DMS79 treated with DMSO at 0.1 percent for 48 hours (cell line): Measurements from ENCODE around the gene TMEM94.
"Not testable (repeated sequence)": the region's sequence is repeated elsewhere in the genome, so short reads cannot be mapped to it uniquely, and the experiment has no call there.

Source experiments
- DNase-seq: peaks from one replicate; lab custom pipeline; 2025; lab: John Stamatoyannopoulos, UW

Gene TMEM94

GRCh38 chr17:75445896-75446295, 10.5 kb upstream of the TMEM94 start:
- DNase-seq = not testable (repeated sequence)

DNA sequence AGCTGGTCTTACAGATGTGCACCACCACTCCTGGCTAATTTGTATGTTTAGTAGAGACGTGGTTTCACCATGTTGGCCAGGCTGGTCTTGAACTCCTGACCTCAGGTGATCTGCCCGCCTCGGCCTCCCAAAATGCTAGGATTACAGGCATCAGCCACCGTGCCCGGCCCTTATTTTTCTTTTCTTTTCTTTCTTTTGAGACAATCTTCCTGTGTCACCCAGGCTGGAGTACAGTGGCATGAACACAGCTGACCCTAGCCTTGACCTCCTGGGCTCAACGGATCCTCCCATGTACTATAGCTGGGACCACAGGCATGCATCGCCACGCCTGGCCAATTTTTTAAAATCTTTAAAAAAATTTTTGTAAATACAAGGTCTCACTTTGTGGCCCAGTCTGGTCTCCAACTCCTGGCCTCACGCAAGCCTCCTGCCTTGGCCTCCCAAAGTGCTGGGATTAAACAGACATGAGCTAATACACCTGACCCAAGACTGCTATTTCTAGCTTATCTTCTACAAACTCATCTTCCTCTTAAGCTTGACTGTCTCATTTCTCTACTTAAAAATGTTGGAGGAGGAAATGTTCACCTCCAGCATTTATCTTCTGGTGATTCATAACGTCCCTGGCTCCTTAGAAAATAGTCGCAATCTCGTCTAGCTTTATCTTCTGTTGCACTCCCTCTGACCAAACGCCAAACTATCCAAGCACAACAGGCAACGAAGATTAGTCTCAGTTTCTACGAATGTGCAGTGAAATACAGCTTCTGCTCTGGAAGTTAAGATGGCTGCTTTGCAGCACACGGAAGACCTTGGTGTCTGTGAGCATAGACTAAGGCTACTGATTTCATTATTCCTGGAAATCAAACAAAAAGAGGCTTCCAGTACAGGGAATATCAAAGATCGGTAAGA, 8.2 kb upstream of the TMEM94 start:
- DNase-seq = no peak

GRCh38 chr17:75450270-75450669, 6.2 kb upstream of the TMEM94 start:
- DNase-seq = no peak

DNA sequence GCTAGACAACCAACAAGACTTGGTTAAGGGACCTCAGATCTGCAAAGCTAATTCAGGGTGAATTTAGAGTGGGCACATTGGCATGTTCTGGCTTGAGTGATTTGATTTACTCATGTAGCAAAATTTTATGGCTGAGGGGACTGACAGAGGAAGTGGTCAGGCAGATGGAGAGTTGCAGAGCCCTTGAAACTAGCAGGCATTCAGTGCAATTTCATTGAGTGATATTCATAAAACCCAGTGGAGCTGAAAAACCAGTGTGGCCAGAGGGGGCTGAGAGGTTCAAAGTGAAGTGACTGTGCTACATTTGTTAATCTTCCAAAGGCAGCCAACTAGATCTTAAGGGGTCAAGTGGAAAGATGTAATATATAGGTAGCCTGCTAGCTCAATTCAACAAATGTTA, 2.2 kb upstream of the TMEM94 start:
- peak; percentile 75 for DNase-seq

GRCh38 chr17:75454672-75455071, 1.8 kb upstream of the TMEM94 start:
- DNase-seq = not testable (repeated sequence)

DNA sequence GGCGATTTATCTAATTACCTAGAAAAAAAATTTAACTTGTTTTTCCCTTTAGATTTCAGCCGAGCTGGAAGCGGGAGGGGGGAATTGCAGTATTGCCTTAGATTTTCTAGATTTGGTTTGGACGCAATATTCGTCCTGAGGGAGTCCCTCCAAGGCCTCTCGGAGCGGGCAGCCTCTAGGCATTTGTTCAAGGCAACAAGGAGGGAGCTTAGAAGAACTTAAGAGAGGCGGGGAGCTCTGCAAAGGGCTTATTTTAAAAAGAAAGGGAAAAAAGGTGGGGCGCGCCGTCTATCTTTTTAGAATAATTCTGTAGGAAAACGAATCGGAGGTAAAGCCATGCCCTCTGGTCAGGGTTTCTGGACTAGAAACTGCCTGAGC, 407 bp upstream of the TMEM94 start:
- DNase-seq = no peak

DNA sequence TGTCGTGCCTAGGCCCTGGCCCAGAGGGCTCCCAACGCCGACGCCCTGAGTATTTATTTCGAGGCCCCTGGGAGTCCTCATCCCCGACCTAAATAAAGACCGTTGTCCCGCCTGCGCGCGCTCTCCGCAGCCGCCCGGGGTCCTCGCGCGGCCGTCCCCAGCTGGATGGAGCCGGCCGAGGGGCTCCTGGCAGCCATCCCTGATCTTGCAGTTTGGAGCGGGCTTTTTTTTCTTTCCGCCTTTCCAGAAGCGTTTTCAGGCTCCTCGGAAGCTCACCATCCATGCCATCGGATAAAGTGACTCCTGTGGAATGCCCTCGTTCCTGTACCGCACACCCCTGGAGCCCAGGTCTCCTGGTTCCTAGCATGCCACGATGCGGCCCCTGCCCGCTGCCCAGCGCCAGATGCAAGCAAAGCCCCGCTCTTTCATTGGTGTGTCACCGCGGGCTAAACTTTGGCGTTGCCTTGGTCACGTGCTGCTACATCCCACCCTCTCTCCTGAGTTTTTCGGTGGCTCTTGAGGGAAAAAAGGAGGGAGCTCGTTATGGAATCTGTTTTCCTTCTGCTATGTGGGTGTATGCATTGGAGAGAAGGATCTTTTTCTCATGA, 716 bp downstream of the TMEM94 start:
- peak; percentile 45 for DNase-seq

DNA sequence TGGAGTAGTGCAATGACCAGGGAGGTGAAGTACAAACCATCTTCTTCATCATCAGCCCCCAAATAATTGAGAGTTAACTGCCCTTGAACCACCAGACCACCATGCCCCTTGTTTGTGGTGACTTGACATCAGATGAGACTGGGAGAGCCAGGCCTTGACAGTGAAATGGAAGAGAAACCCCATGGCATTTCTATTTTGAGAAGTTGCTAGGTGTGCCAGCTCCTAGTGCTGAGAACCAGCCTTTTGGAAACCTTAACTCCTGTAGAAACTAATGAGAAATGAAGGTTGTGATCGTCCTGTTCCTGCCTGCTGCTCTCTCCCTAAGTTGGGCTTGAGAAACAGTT, 2.8 kb downstream of the TMEM94 start:
- DNase-seq = no peak

DNA sequence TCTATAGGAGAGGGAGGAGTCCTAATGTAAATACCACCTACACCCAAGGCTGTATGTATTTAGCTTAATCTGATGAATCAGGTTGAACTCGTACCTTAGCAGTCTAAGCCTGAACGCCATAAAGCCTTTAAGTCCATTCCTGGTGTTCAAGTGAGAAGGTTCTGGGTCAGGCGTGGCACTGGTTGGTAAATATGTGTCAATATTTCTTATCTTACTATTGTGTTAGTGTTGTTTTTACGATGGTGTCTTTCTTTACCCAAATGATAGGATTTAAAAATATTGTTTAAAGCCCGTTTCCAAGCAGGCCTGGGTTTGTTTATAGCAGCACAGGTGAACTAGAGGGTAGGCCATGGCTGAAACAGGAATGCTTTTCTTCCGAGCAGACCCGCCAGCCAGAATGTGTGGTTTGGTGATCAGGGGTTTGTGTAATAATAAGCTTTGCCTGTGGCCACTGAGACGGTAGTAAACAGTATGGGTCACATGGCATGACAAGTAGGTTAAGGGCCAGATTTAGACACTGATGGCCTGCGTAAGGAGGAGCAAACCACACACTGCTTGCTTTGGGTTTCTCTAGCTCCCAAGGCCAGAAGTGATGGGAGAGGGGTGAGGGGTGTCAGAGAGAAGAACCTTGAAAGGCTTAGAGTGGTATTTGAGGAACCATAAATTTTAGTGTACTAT, 3.3 kb downstream of the TMEM94 start:
- no peak for DNase-seq

GRCh38 chr17:75460295-75460694, 3.9 kb downstream of the TMEM94 start:
- DNase-seq = no peak

DNA sequence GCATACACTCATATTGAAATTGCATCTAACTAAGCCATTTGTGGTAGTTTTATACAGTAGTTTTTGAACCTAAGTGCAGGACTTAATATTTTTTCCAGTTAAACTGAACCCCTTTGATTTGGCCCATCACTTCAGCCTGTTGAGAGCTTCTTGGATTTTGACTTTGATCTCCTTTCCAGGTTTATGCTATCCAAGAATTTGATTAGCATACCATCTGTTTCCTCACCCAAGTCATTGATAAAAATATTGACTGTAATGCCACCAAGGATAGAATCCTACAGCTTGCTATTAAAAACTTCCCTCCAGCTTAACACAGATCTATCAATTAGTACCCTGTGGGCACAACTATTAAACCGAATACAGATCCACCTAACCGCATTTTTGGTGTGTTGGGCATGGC, 7.2 kb downstream of the TMEM94 start:
- DNase-seq = no peak

GRCh38 chr17:75465039-75465438, 8.6 kb downstream of the TMEM94 start:
- no peak for DNase-seq

GRCh38 chr17:75468291-75468754, 11.9 kb downstream of the TMEM94 start:
- DNase-seq = no peak

DNA sequence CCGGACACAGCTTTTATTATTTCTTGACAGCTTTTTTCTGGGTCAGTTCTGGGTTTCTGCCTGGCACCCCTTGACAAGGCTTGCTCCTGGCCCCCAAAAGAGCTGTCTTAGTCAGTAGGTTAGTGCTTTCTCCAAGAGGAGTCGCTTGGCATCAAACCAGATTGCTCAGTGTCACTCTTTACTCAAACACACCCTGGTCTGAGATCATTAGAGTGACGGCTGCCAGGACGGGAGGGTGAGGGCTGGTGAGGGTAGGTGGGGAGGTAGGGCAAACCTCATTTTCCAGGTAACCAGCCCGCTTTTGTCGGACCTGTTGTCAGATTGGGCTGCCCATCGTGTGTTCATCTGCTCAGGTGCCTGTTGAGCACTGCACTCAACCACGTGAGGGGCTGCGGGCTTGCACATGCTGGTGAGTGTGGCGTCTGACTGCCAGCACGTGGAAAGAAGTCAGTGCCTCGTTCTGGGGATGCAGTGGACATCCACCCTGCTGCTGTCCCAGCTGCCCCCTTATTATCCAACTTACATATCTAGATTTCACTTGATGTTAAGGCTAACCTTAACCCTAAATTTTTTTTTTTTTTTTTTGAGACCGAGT, 12.4 kb downstream of the TMEM94 start:
- DNase-seq = no peak

DNA sequence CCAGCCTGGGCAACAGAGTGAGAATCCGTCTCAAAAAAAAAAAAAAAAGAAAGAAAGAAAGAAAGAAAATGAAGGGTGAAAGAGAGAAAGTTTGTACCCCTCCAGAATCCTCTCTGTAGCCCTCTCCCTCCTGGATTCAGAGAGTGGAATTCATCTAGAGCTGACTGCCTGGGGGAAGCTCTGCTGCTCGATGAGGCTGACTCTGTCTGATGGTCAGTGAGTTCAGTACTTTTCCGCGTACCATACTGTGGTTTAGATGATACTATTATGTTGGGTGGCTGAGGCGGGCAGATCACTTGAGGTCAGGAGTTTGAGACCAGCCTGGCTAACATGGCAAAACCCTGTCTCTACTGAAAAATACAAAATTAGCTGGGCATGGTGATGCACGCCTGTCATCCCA, 14.8 kb downstream of the TMEM94 start:
- DNase-seq = no peak

DNA sequence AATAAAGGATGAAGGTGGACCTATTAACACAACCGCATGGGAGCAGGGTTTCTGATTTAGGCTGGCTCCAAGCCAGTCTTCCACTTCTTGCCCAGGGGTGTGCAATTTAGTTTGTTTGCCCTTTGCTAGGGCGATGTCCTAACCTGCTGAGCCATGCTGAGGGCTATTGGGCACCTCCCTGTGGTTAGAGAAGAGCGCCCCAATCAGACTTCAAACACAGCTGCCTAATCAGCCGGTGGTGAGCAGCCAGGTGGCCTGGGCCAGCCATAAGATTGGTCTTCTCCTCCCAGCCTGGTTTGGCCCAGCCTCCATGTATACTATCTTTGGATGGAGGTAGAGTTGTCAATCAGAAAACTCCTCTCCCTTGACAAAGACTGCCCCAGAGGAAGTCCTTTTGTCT, 15.7 kb downstream of the TMEM94 start:
- DNase-seq = peak; percentile 82

GRCh38 chr17:75473246-75473645, 16.8 kb downstream of the TMEM94 start:
- no peak for DNase-seq

- DNase-seq = no peak
Measured at GRCh38 chr17:75474736-75475135, 18.3 kb downstream of the TMEM94 start.

DNA sequence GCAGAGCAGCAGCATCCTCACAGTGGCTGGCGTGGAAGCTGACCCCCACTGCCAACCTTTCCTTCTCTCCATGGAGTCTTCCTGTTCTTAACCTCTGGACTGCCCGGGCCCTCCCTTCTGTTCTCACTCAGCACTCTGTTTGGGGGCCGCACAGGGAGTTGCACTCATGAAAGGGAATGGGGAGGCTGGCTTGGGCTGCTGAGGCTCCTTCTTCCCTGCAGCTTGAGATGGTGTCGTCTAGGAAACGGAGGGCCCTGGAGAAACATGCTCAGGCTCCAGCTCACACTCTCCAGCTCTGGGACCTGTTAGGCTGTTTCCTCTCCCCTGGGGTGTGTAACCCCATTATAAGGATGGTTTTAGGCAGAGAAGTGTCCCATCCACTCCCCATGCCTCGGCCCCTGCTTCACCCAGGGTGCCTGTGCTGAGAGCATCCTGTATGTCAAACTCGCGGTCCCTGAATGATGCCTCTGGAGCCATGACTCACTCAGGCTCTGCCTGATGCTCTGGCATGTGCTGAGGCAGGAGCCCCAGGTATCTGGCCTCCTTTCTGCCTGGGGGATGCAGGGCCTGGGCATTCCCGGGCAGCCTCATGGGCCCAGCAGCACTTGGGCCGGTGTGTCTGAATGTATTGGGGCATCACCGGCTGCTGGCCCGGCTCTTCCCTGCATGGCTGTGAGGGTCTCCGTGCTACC, 18.9 kb downstream of the TMEM94 start:
- DNase-seq = no peak

DNA sequence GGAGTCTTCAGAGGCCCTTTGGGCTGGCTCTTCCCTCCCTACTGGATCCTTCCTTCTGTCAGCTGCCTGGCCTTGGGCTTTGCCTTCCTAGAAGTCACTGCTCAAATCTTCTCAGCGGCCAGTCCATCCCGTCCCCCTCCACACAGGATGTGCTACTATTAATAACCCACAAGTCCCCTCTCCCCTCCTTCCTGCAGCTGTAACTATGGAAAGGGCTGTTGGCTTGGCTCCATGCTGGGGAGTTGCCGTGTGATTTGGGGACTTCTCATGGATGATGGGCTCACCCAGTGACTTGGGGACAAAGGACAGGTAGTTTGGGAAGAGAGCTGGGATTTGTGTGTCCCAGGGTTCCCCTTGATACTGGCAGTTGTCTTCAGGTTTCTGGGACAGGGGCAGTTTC, 19.4 kb downstream of the TMEM94 start:
- DNase-seq = no peak

DNA sequence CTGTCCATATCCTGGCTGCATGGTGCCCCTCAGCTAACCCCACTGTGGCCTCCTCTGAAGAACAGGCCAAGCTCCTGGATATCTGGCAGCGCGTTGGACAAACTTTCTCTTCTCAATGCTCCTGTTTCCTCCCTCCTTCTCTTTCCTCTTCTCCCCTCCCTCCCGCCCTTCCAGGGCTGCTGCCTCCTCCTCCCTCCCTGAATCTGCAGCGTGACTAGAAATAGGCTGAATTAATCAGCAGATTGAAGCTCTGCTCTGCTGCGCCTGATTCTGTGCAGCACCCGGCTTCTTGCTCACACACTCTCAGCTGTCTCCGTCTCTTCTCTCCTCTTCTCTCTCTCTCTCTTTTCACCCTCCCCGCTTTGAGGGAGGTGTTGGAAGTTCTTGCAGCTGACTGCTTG, 19.8 kb downstream of the TMEM94 start:
- no peak for DNase-seq
